MM.1S (cell line): ENCODE data around the gene COLGALT1.

Experiments
- EZH2 ChIP-seq: fragments of 300-600 bp; sonication (generic); optimal IDR thresholded peaks from 2 replicates; pipeline ENCODE3; 2017; ENCODE audit warnings: low read depth, mild to moderate bottlenecking, antibody characterized with exemption, low read length, mixed read lengths
- TF ChIP-seq, protein P1 (sequence below): fragments of 300-600 bp; sonication (generic); IDR thresholded peaks from 2 replicates; pipeline ENCODE4 v1.5.1; 2016; ENCODE audit warnings: antibody characterized with exemption, low read length, mixed read lengths

DNA sequence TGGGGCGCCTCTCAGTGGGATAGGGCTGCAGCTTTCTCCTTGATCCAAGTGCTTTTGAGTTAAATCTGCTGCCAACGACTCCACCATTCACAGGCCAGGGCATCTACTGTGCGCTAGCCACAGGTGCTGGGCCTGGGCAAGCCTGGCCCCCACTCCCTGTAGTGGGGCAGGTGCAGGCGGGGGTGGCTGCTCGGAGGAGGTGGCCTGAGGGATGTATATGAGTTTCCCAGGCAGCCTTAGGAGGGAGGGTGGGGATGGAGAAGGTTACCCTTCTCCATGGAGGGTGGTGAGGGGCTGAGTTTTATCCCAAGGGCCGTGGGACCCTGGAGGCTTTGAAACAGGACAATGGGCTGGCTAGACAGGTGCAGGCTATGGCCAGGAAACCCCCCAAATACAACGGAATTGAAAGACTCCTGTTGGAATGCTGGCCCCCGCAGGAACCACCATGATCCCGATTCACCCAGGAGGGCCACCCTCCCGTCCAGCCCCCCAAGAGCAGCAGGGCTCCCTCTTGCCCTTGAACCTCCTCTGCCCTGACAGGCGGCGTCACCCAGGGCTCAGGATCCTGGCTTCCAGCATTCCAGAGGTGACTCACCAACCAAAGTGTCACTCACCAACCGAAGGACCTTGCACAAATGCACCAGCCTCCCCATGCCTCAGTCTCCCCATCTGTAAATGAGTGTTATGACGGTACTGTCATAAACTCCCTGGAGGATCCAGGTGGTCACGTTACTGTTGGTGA, 39.9 kb upstream of the COLGALT1 start:
- TF ChIP-seq, protein P1, sequence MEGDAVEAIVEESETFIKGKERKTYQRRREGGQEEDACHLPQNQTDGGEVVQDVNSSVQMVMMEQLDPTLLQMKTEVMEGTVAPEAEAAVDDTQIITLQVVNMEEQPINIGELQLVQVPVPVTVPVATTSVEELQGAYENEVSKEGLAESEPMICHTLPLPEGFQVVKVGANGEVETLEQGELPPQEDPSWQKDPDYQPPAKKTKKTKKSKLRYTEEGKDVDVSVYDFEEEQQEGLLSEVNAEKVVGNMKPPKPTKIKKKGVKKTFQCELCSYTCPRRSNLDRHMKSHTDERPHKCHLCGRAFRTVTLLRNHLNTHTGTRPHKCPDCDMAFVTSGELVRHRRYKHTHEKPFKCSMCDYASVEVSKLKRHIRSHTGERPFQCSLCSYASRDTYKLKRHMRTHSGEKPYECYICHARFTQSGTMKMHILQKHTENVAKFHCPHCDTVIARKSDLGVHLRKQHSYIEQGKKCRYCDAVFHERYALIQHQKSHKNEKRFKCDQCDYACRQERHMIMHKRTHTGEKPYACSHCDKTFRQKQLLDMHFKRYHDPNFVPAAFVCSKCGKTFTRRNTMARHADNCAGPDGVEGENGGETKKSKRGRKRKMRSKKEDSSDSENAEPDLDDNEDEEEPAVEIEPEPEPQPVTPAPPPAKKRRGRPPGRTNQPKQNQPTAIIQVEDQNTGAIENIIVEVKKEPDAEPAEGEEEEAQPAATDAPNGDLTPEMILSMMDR, result no peak
- TF ChIP-seq EZH2, result no peak
